ENCODE results near the gene ZNF18.

ZNF18 gene

GRCh38 chr17:12020642-12021622, 23.7 kb upstream of the ZNF18 start, which contains the start of gene MAP2K4:
MAP2K4 (plus strand) TSS chr17:12020877; CDS start chr17:12020887, 10 bp downstream.
- peak within 1 kb of the TSS; percentile 64 for H3K4me3 ChIP-seq (ENCODE audit: low read depth, low read length)
- TF ChIP-seq, protein P1, sequence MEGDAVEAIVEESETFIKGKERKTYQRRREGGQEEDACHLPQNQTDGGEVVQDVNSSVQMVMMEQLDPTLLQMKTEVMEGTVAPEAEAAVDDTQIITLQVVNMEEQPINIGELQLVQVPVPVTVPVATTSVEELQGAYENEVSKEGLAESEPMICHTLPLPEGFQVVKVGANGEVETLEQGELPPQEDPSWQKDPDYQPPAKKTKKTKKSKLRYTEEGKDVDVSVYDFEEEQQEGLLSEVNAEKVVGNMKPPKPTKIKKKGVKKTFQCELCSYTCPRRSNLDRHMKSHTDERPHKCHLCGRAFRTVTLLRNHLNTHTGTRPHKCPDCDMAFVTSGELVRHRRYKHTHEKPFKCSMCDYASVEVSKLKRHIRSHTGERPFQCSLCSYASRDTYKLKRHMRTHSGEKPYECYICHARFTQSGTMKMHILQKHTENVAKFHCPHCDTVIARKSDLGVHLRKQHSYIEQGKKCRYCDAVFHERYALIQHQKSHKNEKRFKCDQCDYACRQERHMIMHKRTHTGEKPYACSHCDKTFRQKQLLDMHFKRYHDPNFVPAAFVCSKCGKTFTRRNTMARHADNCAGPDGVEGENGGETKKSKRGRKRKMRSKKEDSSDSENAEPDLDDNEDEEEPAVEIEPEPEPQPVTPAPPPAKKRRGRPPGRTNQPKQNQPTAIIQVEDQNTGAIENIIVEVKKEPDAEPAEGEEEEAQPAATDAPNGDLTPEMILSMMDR (IDR thresholded peaks at IDR 0.05; ENCODE audit: low read depth, low read length), result no peak
- DNase-seq (ENCODE audit: low read depth, low spot score), result peak; percentile 89
- in situ Hi-C loops (cut with HindIII; ENCODE audit: low sequenced_read_pairs), result no loop called here

GRCh38 chr17:12007466-12007865, 10.2 kb upstream of the ZNF18 start:
- in situ Hi-C loops (cut with HindIII; ENCODE audit: low sequenced_read_pairs), result no loop called here
- no peak overlapping the region for H3K4me3 ChIP-seq (ENCODE audit: low read depth, low read length)
- DNase-seq (ENCODE audit: low read depth, low spot score), result no peak
- TF ChIP-seq, protein P1 (IDR thresholded peaks at IDR 0.05; ENCODE audit: low read depth, low read length), result no peak

- TF ChIP-seq, protein P1 (IDR thresholded peaks at IDR 0.05; ENCODE audit: low read depth, low read length), result no peak
- DNase-seq (ENCODE audit: low read depth, low spot score), result no peak
- in situ Hi-C loops (cut with HindIII; ENCODE audit: low sequenced_read_pairs), result no loop called here
- no peak overlapping the region for H3K4me3 ChIP-seq (ENCODE audit: low read depth, low read length)
These were observed 2.4 kb upstream of the ZNF18 start for GRCh38 chr17:11999696-12000095.

DNA sequence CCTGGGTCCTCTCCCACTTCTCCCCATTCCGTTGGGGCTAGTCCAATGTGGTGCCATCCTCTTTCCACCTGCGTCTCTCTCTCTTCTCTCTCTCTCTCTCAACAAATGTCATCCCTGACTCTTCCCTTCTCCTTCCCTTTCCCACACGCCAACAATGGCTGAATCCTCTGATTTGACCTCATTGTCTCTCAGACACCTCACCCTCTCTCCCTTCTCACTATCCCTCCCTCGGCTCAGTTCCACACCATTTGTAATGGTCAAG, 628 bp upstream of the ZNF18 start:
- in situ Hi-C loops (cut with HindIII; ENCODE audit: low sequenced_read_pairs), result no loop called here
- no peak for DNase-seq (ENCODE audit: low read depth, low spot score)
- peak overlapping the region; percentile 93 for H3K4me3 ChIP-seq (ENCODE audit: low read depth, low read length)
- TF ChIP-seq, protein P1 (IDR thresholded peaks at IDR 0.05; ENCODE audit: low read depth, low read length), result no peak

GRCh38 chr17:11996722-11997146, 541 bp downstream of the ZNF18 start:
- no peak for DNase-seq (ENCODE audit: low read depth, low spot score)
- H3K4me3 ChIP-seq (ENCODE audit: low read depth, low read length), result peak overlapping the region; percentile 93
- TF ChIP-seq, protein P1 (IDR thresholded peaks at IDR 0.05; ENCODE audit: low read depth, low read length), result no peak
- in situ Hi-C loops (cut with HindIII; ENCODE audit: low sequenced_read_pairs), result no loop called here

DNA sequence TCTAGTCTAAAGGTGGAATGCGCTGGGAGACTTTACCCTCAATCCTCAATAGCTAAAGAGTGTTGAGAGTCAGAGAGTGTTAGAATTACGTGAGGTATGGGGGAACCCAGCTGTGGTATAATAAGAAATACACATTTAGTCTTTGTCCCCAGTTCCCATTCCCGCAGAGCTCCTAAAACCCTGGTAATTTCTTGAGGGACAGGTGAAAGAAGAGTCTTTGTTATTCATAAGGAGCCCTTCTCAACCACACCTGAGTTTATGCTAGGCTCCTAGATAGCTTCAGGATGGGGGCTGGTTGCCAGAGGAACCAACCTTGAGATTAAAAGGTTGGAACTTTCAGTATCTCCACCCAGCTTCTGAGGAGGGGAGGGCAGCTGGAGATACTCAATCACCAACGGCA, 5.8 kb downstream of the ZNF18 start:
- DNase-seq (ENCODE audit: low read depth, low spot score), result no peak
- H3K4me3 ChIP-seq (ENCODE audit: low read depth, low read length), result no peak overlapping the region
- in situ Hi-C loops (cut with HindIII; ENCODE audit: low sequenced_read_pairs), result no loop called here
- TF ChIP-seq, protein P1 (IDR thresholded peaks at IDR 0.05; ENCODE audit: low read depth, low read length), result no peak

Measured in astrocyte of the spinal cord (primary cell).